Lower leg skin (tissue), 4 donors: ENCODE measurements around the gene GPC1. TPM values are rescaled to one million over a fixed set of nuclear protein-coding genes. Genes with fewer than 3 reads are reported as not detected.

Experiments used
- DNase-seq, 2 donors: peaks; one replicate each; pipeline ENCODE4 v3.0.0-alpha.2; 2019; ENCODE audit warnings: low spot score in 2 of 2
- H3K4me3 ChIP-seq: fragments of 200-600 bp; sonication (generic); 2 replicates; pipeline ENCODE4 v1.5.1; 2017; ENCODE audit warnings: mild to moderate bottlenecking, low read depth; ENCODE audit not compliant: poor library complexity, severe bottlenecking
- POLR2A ChIP-seq, 2 donors: fragments of 450-650 bp; IDR thresholded peaks; one replicate each; pipeline ENCODE4 v1.6.1; 2016 to 2017; ENCODE audit warnings: antibody characterized with exemption in 2 of 2, mild to moderate bottlenecking in 1 of 2, moderate library complexity in 1 of 2
- WGBS, 2 donors: methylation state at CpG; one replicate each; pipeline ENCODE4 v1.1.5; 2018; 5-methylcytosine and 5-hydroxymethylcytosine counted together
- intact Hi-C: fragments of 100-400 bp; cut with DNase I; formaldehyde crosslinking; loops from one replicate; pipeline ENCODE4 v1.15.0; 2023; ENCODE audit warnings: low total_unique reads
- total RNA-seq, 4 donors: library from RNA; depleted of rRNA; stranded (reverse); fragments of >200 nt; gene quantifications; one replicate each; pipeline ENCODE4 v1.1.0, GENCODE V29; 2016
- TF ChIP-seq, protein P1 (sequence below), 3 donors: fragments of 450-650 bp; IDR thresholded peaks; one replicate each; pipeline ENCODE4 v1.5.1; 2016; ENCODE audit warnings: antibody characterized with exemption in 3 of 3, mild to moderate bottlenecking in 3 of 3, moderate library complexity in 2 of 3

The GPC1 gene
- total RNA-seq, 4 donors from 2014 or later = 87.6 to 145 (median 114) TPM

DNA sequence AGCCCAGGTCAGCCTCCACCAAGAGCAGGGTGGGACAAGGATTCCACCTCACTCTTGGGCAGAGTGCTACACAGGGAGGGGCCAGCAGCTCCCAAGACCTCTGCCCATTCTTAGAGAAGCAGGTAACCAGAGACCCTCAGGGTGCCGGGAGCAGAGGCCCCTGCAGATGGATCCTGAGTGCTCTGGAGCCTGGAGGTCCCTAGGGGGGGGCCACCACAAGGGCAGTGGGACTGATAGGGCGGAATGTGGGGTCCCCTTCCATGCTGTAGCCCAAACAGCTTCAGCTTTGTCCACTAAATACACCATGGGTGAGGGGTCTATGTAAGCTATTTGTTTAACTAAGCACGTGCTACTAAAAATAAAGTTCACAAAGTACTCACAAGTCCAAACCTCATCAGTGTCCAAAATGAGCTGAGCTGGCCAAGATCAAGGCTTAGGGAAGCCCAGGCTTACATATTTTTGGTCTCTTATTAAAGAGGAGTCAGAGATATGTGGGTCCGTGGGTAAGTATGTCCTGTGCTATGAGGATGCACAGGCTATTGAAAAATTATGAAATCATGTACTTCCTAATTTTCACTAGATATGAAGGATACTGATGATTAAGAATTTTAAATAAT lies 21.5 kb upstream of the GPC1 start:
- intact Hi-C loops = no loop called here
- no peak for TF ChIP-seq POLR2A (IDR thresholded peaks at IDR 0.05)
- TF ChIP-seq, protein P1, sequence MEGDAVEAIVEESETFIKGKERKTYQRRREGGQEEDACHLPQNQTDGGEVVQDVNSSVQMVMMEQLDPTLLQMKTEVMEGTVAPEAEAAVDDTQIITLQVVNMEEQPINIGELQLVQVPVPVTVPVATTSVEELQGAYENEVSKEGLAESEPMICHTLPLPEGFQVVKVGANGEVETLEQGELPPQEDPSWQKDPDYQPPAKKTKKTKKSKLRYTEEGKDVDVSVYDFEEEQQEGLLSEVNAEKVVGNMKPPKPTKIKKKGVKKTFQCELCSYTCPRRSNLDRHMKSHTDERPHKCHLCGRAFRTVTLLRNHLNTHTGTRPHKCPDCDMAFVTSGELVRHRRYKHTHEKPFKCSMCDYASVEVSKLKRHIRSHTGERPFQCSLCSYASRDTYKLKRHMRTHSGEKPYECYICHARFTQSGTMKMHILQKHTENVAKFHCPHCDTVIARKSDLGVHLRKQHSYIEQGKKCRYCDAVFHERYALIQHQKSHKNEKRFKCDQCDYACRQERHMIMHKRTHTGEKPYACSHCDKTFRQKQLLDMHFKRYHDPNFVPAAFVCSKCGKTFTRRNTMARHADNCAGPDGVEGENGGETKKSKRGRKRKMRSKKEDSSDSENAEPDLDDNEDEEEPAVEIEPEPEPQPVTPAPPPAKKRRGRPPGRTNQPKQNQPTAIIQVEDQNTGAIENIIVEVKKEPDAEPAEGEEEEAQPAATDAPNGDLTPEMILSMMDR (IDR thresholded peaks at IDR 0.05) = no peak
- WGBS, 2 donors = 86 to 93% methylated on average over 4 of the region's 4 CpGs
- peak in 1 of 2 donors; percentile 53 for DNase-seq
- no peak overlapping the region for H3K4me3 ChIP-seq

DNA sequence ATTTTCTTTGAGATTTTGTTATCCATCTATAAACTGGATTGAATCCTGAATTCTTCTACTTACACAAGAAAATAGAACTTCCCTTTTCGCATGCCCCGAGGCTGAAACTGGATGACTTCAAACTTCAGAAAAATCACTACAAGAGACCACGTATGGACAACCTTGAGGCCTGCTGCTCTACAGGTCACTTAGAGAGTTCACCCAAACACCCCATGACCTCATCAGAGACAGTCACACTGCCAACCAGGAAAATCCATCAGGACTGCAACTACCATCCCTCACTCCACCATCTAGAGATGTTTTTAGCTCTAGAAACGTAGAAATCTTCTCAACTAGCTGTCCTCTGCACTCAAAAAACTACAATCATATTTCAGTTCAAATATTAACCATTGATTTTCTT lies 18.6 kb upstream of the GPC1 start:
- DNase-seq = peak in 1 of 2 donors; percentile 57
- TF ChIP-seq, protein P1 (IDR thresholded peaks at IDR 0.05) = no peak
- TF ChIP-seq POLR2A (IDR thresholded peaks at IDR 0.05) = no peak
- WGBS, 2 donors = 78 to 80% methylated on average over 4 of the region's 4 CpGs
- intact Hi-C loops = no loop called here
- H3K4me3 ChIP-seq = no peak overlapping the region

DNA sequence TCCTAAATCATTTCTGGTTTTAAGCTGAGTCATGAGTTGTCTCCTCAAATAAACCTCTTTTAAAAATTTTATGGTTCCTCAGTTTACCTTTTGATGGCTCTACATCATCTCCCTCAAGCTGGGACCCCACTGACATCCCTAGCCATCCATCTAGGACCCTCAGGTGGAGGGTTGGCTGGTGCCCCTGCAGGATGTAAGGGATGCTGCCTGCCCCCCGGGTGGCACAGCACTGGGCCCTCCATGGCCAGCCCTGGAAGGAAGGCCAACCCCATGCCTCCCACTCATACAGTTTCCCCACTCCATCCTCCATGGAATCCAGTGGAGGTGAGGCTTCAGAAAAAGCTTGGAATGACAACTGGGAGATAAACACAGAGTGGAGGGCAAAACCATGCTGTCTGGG lies 17.2 kb upstream of the GPC1 start:
- H3K4me3 ChIP-seq = no peak overlapping the region
- intact Hi-C loops = no loop called here
- DNase-seq = peak in 1 of 2 donors; percentile 21
- WGBS, 2 donors = 100% methylated on average over 1 of the region's 1 CpG
- TF ChIP-seq, protein P1 (IDR thresholded peaks at IDR 0.05) = no peak
- no peak for TF ChIP-seq POLR2A (IDR thresholded peaks at IDR 0.05)

DNA sequence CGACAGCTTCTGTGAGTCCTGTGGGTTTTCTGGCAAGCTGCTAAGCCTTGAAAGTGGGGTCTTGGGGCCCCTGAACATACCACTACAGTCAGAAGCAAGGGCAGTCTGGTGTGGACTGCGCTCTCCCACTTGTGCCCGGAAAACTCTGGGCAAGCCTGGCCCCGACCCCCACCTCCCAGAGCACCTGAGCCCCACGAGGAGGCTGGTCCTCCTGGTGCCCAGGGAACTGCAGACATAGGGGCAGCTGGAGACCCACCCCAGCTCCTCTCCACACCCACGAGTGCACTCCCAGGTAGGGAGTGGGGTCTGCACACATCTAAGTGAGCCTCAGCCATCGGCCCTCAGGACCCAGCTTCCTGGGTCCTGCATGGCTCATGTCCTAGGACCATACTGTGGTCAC lies 16.2 kb upstream of the GPC1 start:
- 88 to 94% methylated on average over 7 of the region's 7 CpGs for WGBS, 2 donors
- intact Hi-C loops = no loop called here
- TF ChIP-seq, protein P1 (IDR thresholded peaks at IDR 0.05) = no peak
- no peak for TF ChIP-seq POLR2A (IDR thresholded peaks at IDR 0.05)
- no peak overlapping the region for H3K4me3 ChIP-seq
- DNase-seq = peak in 1 of 2 donors; percentile 63

DNA sequence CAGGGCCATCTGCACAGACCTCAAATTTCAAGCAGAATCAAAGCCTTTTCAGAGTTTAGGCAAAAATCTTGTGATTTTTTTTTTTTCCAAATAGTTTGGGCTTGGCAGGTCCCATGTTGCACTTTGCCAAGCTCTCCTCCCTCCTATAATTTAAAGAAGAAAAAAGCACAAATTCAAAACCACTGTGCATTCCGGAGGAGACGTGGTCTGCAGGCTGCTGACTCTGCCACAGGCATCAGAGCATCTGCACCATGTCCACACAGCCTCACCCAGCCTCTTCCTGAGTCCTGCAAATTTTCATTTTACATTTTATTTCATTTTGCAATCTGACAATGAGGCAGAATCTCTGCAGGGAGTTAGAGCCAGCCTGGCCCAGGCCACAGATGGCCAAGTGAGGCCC lies 15.7 kb upstream of the GPC1 start:
- 36 to 72% methylated on average over 2 of the region's 2 CpGs for WGBS, 2 donors
- no peak for DNase-seq
- TF ChIP-seq, protein P1 (IDR thresholded peaks at IDR 0.05) = no peak
- no peak for TF ChIP-seq POLR2A (IDR thresholded peaks at IDR 0.05)
- intact Hi-C loops = no loop called here
- H3K4me3 ChIP-seq = no peak overlapping the region
